Right lobe of liver (tissue), 6 donors: ENCODE results near the gene BABAM1. TPM values are rescaled to one million over a fixed set of nuclear protein-coding genes. Genes with fewer than 3 reads are reported as not detected.
A peak's percentile ranks its signal among the peaks of the same experiment; 100 is the strongest.

Experiments
- ATAC-seq, 4 donors: fragments of 200-7000 bp; cut with Tn5 transposase; one replicate each; pipeline ENCODE4 v1.9.1; 2020; ENCODE audit warnings: mild to moderate bottlenecking in 4 of 4, moderate library complexity in 4 of 4
- DNase-seq, 3 donors: peaks; one replicate each; pipeline ENCODE4 v3.0.0-alpha.2; 2020
- H3K27ac ChIP-seq, 3 donors: fragments of 200-600 bp; one replicate each; pipeline ENCODE4 v1.8.0; 2022
- H3K27me3 ChIP-seq, 2 donors: fragments of 200-600 bp; one replicate each; pipeline ENCODE4 v1.8.0; 2022
- H3K36me3 ChIP-seq, 4 donors: fragments of 200-600 bp; sonication (generic) in 1 of 4; one replicate each; pipeline versions ENCODE4 v1.5.1 to v1.8.0; 2017 to 2022; ENCODE audit warnings: control low read depth in 1 of 4
- H3K4me1 ChIP-seq, 4 donors: fragments of 200-600 bp; sonication (generic) in 1 of 4; one replicate each; pipeline versions ENCODE4 v1.5.1 to v1.8.0; 2017 to 2022; ENCODE audit warnings: control low read depth in 1 of 4
- H3K4me3 ChIP-seq, 3 donors: fragments of 200-600 bp; one replicate each; pipeline ENCODE4 v1.8.0; 2022
- H3K9me3 ChIP-seq, 4 donors: fragments of 200-600 bp; sonication (generic) in 1 of 4; one replicate each; pipeline versions ENCODE4 v1.5.1 to v1.8.0; 2017 to 2022; ENCODE audit warnings: control low read depth in 1 of 4
- CTCF ChIP-seq, 4 donors: fragments of 200-600 bp in 3 of 4; fragments of 450-650 bp in 1 of 4; IDR thresholded peaks; one replicate each; pipeline versions ENCODE4 v1.5.1 to v1.8.0; 2016 to 2022; ENCODE audit warnings: antibody characterized with exemption in 4 of 4, mild to moderate bottlenecking in 2 of 4
- POLR2A ChIP-seq: fragments of 450-650 bp; IDR thresholded peaks from one replicate; pipeline ENCODE4 v1.6.1; 2017; ENCODE audit warnings: antibody characterized with exemption, mild to moderate bottlenecking
- WGBS: methylation state at CpG from one replicate; pipeline ENCODE4 v1.1.6; 2018; ENCODE audit warnings: low coverage, low lambda C conversion rate; ENCODE audit not compliant: insufficient coverage; ENCODE audit errors: missing lambda C conversion rate; 5-methylcytosine and 5-hydroxymethylcytosine counted together
- intact Hi-C, 2 donors: fragments of 100-400 bp; cut with DNase I; formaldehyde crosslinking; loops; one replicate each; pipeline versions ENCODE4 v1.11.2 to v1.14.1; 2022
- long read RNA-seq: library from polyadenylated mRNA; unstranded; transcript quantifications from one replicate; pipeline ENCODE4 v2.0.0, GENCODE V29; 2019
- total RNA-seq, 6 experiments: library from RNA; depleted of rRNA in 2 of 6; stranded (reverse); fragments of >200 nt in 2 of 6; fragmentation: NEBNext Ultra II Directional in 3 of 6; extraction: Animal tissue kit (Norgen Biotek cat#: 25700) in 3 of 6; gene quantifications; one replicate each; pipeline versions ENCODE4 v1.1.0 to v1.2.4, GENCODE V29; 2016 to 2023
- donor health status: DM: no; HTN: yes; CAD: no.
- donor health status: DM: no; HTN: no; CAD: no.
- donor health status: DM: no; HTN: no; CAD: no.
- donor health status: DM: no; HTN: yes; CAD: no.
- donor health status: DM: no; HTN: yes; CAD: no.

Gene BABAM1
- 10 to 100 TPM; 29.2 to 51.3 (median 37.9) TPM for total RNA-seq
- long read RNA-seq, transcript BABAM1-208 (9 exons, 1,470 nt) = major isoform, 10 of 20 reads
- long read RNA-seq, partial matches to known transcripts = 1 of 20 reads
- long read RNA-seq, other reads (novel, unspliced or antisense) = 2 of 20 reads

GRCh38 chr19:17266975-17267788, at the start of gene BABAM1:
BABAM1 (plus strand) TSS chr19:17267443; CDS start chr19:17268807, 1,364 bp downstream.
- peaks cover 0 to 6% (median 3%) of the 10 kb centered on the region in 4 donors for H3K4me1 ChIP-seq
- WGBS = under 1% methylated on average over 27 of the region's 27 CpGs
- peak within 1 kb of the TSS; percentile 80 to 89 (median 87) for H3K4me3 ChIP-seq
- ATAC-seq (peak; percentile 95 to 97 (median 96)), DNase-seq (peak; percentile 92 to 97 (median 94))
- H3K27me3 ChIP-seq = no peaks in the 10 kb centered on the region
- H3K27ac ChIP-seq = peak within 1 kb of the TSS in 2 of 3 donors; percentile 45 to 65
- TF ChIP-seq POLR2A (peak; percentile 43), CTCF (IDR thresholded peaks at IDR 0.05) (no peak)
- peaks cover 0 to 11% (median 2%) of the 10 kb centered on the region in 4 donors for H3K36me3 ChIP-seq
- no peaks in the 10 kb centered on the region for H3K9me3 ChIP-seq
- intact Hi-C loops = no loop called here

- H3K9me3 ChIP-seq = no peaks in the 10 kb centered on the region
Measured at GRCh38 chr19:17219286-17219685, 48.0 kb upstream of the BABAM1 start.

GRCh38 chr19:17220207-17220758, 47.0 kb upstream of the BABAM1 start:
- ATAC-seq (peak in 1 of 4 donors; percentile 1), DNase-seq (no peak)
- intact Hi-C loops = no loop called here
- WGBS = 49% methylated on average over 7 of the region's 14 CpGs
- TF ChIP-seq POLR2A (no peak), CTCF (IDR thresholded peaks at IDR 0.05) (no peak)
- Histone ChIP-seq H3K27me3 (no peaks in the 10 kb centered on the region), H3K4me3 (no peak overlapping the region), H3K36me3 (peaks cover 0 to 15% (median 7%) of the 10 kb centered on the region in 4 donors), H3K27ac (no peak overlapping the region), H3K4me1 (peaks cover 0 to 7% (median 0%) of the 10 kb centered on the region in 4 donors), H3K9me3 (no peaks in the 10 kb centered on the region)

More at GRCh38 chr19:17219286-17219685, 48.0 kb upstream of the BABAM1 start:
- Histone ChIP-seq H3K36me3 (peaks cover 0 to 15% (median 7%) of the 10 kb centered on the region in 4 donors), H3K27me3 (no peaks in the 10 kb centered on the region), H3K4me1 (peaks cover 0 to 13% (median 3%) of the 10 kb centered on the region in 4 donors), H3K27ac (no peak overlapping the region), H3K4me3 (no peak overlapping the region)
- WGBS = 100% methylated on average over 3 of the region's 8 CpGs
- intact Hi-C loops = no loop called here
- ATAC-seq (no peak), DNase-seq (no peak)
- no peak for TF ChIP-seq POLR2A
- TF ChIP-seq CTCF (IDR thresholded peaks at IDR 0.05) = no peak

- no peak for TF ChIP-seq POLR2A
- no peak for TF ChIP-seq CTCF (IDR thresholded peaks at IDR 0.05)
- Histone ChIP-seq H3K36me3 (peaks cover 0 to 4% (median 0%) of the 10 kb centered on the region in 4 donors), H3K27me3 (no peaks in the 10 kb centered on the region), H3K4me3 (no peak overlapping the region), H3K9me3 (no peaks in the 10 kb centered on the region), H3K4me1 (peaks cover 0 to 14% (median 6%) of the 10 kb centered on the region in 4 donors), H3K27ac (no peak overlapping the region)
- intact Hi-C loops = no loop called here
- no peak for ATAC-seq
- DNase-seq = no peak
- WGBS = 86% methylated on average over 9 of the region's 10 CpGs
Measured at GRCh38 chr19:17225053-17225452, 42.2 kb upstream of the BABAM1 start.
